ENCODE results near the gene OXT.
A peak's percentile ranks its signal among the peaks of the same experiment; 100 is the strongest.

Gene OXT

DNA sequence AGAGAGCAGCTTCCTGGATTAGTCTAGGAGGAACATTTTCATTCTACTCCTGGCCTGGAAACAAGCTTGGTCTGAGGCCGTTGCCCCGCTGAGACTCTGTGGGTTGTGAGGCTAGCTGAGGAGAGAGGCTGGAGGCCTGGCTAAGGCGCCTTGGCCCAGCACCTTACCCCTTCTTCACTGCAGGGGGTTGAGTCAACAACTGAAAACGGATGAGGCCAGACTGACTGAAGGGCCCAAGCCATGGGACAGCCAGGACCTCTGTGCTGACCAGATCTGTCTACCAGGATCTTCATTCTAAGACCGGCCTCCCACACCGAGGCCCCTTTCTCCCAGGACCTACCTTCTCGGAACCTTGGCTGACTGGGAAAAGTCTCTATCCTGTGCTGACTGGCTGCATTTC is 16.6 kb downstream of the OXT start:
- DNase-seq: no peak

DNA sequence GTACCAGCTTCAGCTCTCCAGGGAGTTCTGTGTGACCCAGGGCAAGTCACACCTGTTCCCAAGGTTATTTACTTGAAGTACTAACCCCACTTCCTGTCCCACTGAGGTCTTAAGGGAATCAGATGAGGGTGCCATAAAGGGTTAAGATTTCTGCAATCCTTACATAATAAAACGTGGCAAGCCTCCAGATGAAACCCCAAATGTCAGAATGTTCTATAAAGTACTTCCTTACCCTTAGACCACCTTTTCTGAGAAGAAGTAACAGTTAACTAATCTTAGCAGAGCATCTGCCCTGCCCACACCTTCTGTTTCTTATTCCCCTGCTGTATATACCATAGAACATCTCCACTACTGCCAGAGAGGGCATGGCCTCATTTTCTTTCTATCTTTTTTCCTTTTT is 19.1 kb downstream of the OXT start:
- DNase-seq: no peak

DNA sequence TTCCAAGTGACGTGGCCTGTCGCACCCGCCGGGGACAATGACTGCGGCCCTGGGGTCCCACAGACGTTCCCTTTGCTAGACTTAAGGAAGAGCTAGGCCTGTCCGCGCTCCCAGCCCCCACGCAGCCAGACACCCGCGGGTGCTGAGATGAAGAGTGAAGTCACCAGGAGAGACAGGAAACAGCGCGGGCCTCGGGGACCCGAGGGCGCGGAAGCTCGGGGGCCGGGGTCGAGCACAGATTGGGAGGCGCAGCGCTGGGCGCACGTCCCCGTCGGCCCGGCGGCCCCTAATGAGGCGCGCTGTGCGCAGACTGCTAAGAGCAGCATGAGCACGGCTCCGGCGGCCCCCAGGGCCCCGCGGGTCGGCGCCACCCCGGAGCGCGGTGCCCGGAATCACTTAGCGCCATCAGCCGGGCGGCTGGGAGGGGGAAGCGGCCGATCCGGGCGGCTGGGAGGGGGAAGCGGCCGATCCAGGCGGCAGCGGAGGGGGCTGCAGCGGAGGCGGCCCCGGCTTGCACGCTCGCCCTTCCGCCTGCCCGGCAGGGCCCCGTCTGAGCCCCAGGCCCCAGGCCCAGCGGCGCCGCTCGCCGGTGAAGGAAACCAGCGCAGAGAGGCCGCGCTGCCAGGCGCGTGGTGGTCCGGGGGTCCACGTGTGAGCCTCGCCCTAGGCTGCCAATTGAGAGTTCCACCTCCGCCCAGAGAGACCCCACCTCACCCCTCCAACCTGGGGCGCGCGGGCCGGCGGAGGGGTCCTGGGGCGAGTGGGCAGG is 21.4 kb downstream of the OXT start:
- peak; percentile 33 for DNase-seq

DNA sequence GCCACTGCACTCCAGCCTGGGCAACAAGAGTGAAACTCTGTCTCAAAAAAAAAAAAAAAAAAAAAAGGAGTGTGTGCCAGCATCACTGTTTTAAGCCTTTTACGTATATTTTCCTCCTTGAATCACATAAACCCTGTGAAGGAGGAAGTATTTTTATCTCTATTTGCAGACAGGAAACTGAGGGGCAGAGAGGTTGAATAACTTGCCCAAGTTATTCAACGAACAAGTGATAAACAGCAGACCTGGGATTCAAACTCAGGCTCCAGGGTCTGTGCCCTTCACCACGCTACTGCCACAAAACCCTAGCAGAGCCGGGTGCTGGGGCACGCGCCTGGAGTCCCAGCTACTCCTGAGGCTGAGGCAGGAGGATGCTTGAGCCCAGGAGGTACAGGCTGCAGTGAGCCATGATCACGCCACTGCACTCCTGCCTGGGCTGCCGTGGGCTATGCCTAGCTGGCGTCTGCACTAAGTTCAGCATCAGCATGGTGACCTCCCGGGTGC is 22.5 kb downstream of the OXT start:
- DNase-seq: peak; percentile 30

DNA sequence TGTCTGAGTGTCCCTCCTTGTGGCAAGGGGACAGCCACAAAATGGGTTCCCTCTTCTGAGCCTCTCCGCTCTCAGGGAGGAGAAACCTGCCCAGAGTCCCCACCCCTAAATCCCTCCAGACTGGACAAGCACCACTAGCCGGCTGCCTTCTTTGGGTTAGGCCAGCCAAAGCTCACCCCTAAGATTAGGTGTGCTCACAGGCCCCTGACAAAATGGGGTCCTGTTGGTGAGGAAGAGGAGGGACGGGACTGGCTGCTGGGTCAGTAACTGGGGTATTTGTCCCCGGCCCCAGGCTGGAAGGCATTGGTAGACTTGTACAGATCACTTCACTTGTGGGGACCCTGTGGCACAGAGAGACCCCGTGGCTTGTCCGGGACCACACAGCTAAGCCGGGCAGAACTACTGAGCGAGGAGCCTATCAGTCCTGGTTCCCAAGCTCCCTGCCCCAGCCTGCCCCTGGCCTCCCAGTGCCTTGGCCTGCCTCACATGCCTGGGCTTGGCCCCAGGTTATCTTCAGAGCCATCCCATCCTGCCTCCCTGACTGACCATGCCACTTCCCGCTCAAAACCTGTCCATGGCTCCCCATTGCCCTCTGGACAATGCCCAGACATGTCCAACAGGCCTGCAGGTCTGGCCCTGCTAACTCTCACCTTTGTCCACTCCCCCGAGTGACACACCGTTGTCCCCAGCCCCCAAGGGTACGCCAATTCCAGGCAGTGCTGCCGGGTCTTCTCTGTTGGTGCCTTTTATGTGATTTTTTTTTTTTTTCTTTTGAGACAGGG is 23.6 kb downstream of the OXT start:
- no peak for DNase-seq

DNA sequence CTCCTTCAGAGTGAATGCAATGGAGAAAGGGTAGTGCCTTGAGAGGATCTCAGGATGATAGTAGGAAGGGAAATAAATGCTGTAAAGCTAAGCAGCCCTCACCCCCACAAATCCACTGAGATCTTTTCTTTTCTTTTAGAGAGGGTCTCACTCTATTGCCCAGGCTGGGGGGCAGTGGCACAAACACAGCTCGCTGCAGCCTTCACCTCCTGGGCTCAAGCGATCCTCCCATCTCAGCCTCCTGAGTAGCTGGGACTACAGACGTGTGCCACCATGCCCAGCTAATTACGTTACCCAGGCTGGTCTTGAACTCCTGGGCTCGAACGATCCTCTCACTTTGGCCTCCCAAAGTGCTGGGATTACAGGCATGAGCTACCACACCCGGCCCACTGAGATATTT is 29.1 kb downstream of the OXT start:
- DNase-seq: no peak

DNA sequence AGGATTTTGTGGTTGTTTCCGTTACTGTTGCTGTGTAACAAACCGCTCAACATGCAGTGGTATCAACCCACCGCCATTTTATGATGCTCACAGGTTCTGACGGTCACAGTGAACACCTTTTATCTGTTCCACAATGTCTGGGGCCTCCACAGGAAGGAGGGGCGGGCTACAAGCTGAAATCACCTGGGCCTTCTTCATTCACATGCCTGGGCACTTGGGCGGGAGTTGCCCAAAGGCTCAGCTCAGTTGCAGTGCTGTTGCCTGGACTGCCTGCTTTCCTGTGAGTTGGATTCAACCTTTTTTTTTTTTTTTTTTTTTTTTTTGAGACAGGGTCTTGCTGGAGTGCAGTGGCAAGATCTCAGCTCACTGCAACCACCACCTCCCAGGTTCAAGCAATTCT is 29.8 kb downstream of the OXT start:
- DNase-seq: no peak

DNA sequence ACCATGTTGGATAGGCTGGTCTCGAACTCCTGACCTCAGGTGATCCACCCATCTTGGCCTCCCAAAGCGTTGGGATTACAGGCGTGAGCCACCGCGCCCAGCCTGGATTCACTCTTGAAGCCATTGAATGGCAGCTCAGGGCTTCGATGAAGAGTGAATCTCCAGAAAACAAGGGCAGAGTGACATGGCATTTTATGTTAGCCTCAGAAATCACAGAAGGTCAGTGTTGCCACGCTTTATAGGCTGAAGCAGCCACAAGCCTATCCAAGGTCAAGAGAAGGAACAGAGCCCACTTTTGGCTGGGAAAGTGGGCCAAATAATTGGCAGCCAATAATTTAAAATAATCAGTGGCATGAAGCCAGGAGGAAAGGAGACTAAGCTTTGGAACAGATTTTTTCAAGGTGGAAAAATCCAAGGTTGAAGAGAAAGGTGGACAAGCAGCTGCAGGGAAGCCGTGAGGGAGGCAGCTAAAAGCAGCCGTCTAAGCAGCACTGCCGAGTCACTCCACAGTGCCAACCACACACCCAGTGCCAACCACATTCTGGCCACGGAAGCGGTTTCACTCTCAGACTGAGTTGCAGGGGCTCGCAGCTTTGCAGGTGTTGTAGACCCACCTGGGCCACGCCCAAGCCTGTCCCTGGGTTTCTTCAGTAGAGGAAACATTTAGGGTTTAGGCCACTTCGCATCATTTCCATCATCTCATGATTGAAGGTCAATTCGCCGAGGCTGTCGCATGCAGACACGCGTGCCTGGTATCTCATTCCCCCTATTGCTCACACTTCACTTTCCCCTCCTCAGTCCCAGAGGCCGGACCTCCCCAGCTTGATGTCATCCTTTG is 30.5 kb downstream of the OXT start:
- peak; percentile 50 for DNase-seq

DNA sequence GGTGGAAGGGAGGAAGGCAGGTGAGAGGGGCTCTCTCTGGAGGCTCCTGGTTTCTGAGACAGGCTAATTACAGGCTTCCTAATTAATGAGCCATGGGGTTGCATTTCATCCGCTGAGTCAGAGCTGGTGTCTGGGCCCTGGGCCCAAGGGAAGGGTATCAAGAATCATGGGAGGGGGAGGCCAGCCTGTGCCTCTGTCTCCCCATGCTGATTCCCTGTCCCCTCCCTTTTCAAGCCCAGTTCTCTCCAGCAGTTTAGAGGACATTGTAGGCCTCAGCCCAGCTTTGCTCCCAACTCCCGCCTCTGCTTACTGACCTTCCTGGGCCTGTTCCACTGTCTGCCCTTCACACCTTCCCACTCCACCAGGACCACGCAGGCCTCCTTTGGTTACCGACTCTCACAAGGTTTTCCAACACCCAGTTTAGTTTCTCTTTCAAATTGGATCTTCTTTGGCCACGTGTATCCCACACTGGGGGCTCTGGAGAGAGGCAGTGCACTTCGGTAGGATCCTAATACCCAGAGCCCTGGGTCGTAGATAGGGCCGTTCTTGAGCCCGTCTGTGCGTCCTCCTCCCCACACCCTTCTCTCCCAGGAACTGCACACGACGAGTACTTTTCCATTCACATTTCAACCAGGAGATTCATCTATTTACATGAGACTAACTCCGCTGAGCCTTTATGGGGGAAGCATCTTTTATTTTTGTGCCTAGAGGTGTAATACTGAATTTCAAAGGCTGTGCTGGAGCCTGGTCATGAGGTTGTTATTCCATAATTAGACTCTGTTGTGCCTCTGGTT is 31.4 kb downstream of the OXT start:
- no peak for DNase-seq

DNA sequence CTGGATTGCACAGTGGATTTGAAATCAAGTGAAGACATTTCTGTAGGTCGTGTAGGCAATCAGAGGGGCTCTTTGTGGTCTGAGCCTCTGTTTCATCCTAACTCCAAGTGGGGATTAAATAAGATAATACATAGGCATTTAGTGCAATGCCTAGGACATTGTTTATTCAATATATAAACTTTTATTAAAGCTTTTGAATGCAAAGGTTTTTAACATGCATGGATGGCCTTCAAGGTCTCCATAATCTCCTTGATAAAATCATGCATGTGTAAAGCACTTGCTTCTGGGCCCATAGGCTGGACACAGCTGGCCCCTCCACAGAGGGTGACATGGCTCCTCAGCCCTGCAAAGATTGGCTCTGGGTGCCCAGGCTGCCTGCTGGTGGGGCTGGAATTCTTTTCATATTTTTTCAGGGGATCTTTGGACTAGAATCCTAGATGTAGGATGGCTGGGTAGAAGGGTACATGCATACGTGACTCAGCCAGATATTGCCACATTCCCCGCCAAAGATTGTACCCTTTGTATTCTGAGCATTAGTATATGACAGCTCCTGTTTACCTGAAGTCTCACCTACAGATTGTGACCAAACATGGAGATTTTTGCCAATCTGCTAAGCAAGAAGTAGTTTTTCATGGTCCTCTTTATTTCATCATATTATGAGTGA is 32.1 kb downstream of the OXT start:
- DNase-seq: no peak

DNA sequence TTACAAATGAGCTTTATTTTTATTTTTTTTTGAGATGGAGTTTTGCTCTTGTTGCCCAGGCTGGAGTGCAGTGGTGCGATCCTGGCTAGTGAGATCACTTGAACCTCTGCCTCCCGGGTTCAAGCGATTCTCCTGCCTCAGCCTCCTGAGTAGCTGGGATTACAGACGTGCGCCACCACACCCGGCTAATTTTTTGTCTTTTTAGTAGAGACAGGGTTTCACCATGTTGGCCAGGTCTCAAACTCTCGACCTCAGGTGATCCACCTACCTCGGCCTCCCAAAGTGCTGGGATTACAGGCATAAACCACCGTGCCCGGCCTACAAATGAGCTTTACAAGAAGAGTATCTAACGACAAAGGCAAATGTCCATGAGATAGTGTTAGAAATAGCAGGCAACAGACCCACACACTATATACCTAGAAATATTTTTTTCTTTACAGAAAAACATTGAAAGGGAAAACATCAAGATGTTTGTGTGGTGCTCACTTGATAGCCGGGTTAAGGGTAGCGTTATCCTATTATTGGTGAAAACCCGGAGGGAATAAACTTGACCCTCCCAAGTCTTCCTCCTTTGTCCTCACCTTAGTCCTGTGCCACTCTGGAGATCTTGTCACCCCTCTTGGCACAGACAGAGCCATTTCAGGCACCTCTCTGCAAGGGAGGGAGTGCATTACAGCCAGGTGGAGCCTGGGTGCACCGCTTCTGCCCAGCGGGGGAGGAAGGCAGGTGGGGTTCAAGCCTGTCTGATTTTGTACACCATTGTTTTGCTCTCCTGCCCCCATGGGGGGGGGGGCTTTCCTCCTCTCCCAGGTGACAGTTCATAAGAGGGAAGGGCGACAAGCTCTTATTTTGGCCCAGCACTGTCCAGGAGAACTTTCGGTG is 34.1 kb downstream of the OXT start:
- no peak for DNase-seq

DNA sequence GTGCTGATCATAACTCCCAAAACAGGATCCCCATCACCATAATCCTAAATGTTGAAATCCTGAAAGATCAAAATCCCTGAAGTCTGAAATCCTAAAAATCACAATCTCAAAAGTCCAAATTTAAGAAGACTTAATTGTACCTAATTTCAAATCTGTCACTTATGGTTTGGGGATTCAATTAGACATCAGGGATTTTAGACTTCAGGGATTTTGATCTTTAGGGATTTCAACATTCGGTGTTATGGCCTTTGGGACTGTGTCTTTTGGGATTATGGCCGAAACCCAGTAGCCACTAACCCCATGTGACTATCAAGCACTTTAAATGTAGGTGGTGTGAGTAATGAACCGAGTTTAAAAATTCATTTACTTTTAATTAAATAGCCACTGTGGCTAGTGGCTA is 34.8 kb downstream of the OXT start:
- no peak for DNase-seq

DNA sequence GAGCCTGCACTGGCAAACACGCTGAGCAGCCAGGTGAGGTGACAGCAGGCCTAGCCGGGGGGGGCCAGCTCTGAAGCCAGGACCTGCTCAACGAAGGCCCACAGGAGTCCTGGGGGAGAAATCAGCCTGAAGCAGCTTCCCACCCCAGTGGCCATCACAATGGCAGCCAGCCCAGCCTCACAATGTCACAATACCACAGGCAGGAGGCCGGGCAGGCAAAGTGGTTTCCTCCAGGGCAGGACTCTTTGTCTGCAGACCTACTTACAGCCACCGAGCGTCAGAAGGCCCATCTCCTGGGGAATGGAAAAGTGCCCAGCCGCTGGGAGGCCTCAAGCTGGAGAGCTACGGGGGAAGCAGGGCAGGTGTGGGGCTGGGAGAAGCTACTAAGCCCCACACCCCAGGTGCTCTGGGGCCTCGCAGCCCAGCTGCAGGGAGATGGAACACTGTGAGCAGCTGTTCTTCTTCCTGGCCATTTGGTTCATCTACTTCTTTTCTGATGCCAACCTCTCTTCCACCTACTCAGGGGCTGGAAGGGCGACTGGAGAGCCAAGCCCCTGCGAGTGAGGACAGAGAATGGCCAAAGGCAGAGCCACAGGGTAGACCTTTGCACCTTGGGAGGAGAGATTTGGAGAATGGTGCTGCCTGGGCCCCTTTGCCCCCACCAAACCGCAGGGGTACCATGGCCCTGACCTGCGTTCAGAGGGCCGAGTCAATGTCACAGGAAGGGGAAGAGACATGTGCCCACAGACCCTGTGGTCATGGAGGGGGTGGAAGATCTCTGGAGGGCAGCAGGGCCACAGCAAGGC is 35.4 kb downstream of the OXT start:
- no peak for DNase-seq

DNA sequence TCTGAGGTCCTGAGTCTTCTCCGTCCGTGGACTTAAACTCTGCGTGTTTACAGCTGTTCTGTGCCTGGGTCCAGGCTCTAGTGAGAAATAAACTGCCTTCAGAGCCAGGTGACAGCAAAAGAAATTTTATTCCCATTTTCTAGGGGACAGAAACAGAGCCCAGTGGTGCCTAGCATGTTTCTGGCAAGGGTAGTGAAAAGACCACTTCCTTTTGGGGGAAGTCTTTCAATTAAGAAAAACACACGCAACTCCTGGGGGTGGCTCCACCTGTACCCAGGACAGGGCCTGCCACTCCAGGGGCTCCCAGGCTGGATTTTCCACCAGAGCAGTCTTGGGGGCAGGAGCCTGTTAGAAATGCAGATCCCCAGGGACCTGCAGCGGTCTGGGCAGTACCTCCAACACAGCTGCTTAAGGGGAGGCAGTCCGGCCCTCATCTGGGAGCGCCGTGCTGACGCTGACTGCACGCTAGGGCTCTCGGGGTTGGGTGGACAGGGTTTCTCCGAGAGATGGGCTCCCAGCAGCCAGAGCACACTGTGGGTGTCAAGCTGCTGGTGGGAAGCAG is 36.1 kb downstream of the OXT start:
- DNase-seq: no peak

DNA sequence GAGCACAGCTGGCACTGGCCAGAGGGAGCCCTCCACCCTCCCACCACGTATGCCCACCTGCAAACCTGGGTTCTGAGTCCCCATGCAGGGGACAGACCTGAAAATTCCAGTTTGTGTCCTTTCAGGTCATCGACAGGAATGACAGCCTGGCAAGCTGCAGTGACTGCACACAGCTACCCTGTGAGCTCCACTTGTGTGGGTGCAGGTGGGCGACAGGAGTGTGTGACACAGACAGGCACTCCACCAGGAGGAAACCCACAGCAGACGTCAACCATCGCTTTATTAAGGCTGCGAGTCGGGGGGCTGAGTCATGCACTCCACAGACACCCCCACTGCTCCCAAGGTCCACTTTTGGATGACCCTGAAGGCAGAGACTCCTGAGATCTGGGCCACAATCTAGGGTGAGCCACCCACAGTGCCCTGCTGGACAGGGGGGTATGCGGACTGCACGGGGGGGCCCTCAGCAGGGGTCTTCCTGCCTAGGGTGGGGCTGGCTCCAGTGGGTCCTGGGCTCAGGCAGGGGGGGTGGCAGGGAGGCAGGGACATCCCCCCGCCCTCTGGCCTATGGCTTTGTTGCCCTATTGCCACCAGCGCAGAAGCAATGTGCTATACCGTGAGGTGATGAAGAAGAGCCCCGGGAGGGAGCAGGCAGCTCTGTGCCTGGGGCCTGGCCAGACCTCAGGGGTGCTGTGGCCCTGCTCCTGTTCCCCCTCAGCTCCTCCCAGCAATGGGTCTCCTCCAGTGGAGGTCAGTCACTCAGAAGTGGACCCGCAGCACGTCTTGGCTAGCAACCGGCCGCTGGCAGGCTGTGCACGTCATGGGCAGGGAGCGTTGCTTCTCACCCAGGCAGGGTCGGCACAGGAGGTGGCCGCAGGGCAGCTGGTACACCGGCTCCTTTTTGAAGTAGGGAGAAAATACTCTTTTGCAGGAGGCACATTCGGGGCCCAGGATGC is 38.2 kb downstream of the OXT start:
- no peak for DNase-seq

DNA sequence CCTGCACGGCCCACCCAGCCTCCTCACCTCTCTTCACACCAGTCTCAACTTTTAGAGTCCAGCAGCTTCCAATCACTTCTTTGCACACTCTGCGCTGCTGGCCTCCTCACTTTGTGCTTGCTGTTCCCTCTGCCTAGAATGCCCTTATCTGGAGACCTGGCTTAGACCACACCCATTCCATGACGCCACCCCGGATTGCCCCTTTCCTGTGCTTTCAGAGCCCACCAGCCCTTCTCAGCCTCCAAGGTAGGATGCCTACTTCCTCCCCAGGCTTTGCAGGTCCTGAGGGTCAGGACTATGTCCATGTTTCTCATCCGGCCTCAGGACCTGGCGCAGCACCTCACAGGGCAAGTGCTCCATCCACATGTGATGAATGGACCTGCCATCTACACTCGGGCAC is 40.1 kb downstream of the OXT start:
- no peak for DNase-seq

DNA sequence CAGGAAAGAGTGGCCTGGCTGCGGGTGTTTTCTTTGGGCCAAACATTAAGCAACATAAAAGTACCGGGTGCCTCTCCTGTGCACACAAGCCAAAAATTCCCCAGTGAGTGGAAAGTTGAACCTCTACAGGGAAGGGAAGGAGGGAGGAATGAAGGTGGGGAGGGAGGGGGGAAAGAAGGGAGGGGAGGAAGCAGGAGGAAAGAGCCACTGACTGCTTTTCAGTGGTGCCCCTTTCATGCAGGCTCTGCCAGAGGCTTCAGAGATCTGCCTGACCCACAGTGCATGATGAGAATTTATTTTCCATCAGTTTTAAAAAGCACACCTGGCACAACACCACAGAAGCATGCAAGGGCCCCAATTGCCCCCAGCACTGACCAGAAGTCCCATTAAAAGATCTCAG is 40.6 kb downstream of the OXT start:
- no peak for DNase-seq
